K562 (cell line): ENCODE data around the gene DTNBP1. TPM values are rescaled to one million over a fixed set of nuclear protein-coding genes. Genes with fewer than 3 reads are reported as not detected.

Experiments used
- ATAC-seq: fragments of 200-7000 bp; cut with Tn5 transposase; 3 replicates; pipeline ENCODE4 v1.9.1; 2020; ENCODE audit warnings: moderate library complexity
- BruUV-seq: library from RNA; stranded (reverse); fragments of 400-500 nt; replicated peaks from 2 replicates; lab custom pipeline; 2021; lab: Mats Ljungman, UMichigan
- CTCF ChIA-PET: fragments of 300-600 bp; formaldehyde crosslinking; extraction: SDS; loops from one replicate; lab custom pipeline; 2021; ENCODE audit warnings: low intra/inter-chr PET ratio; lab: Yijun Ruan, JAX
- POLR2A ChIA-PET: fragments of 300-600, 350-650 bp; sonication (Branson Sonifier 250); formaldehyde crosslinking; extraction: SDS; loops from one replicate; lab custom pipeline; 2021; ENCODE audit warnings: antibody characterized with exemption, inconsistent platforms; lab: Yijun Ruan, JAX
- DNase-seq, 4 experiments: peaks; one replicate each; pipeline versions ENCODE4 v3.0.0 to v3.0.0-alpha.2; 2011 to 2018; ENCODE audit warnings: low spot score in 3 of 4, mixed read lengths in 3 of 4; ENCODE audit errors: extremely low read depth in 1 of 4
- FAIRE-seq: peaks from 2 replicates; lab custom pipeline; 2011; peaks lifted over from hg19 to GRCh38; lab: Jason Lieb, UNC
- H2AFZ ChIP-seq: 2 replicates; pipeline ENCODE4 v1.6.0; 2011; ENCODE audit warnings: low read depth, low read length, control low read depth, inconsistent platforms
- H3K27ac ChIP-seq: fragments of 200-600 bp; 3 replicates; pipeline ENCODE4 v1.8.0; 2011; ENCODE audit warnings: low read depth, mild to moderate bottlenecking, control low read depth, inconsistent platforms, low read length, moderate library complexity, mixed read lengths; ENCODE audit errors: extremely low read depth
- H3K27me3 ChIP-seq, 2 experiments: fragments of 300-600 bp in 1 of 2; 2 replicates in 1 of 2; 3 replicates in 1 of 2; pipeline versions ENCODE4 v1.6.0 to v1.8.0; 2011; ENCODE audit warnings: inconsistent platforms in 2 of 2, low read length in 2 of 2, mild to moderate bottlenecking in 1 of 2, mixed read lengths in 1 of 2, moderate library complexity in 1 of 2; ENCODE audit not compliant: control insufficient read depth in 2 of 2, insufficient read depth in 2 of 2
- H3K36me3 ChIP-seq: fragments of 300-600 bp; 3 replicates; pipeline ENCODE4 v1.8.0; 2011; ENCODE audit warnings: mild to moderate bottlenecking, low read length, inconsistent platforms; ENCODE audit not compliant: control insufficient read depth, insufficient read depth
- H3K4me1 ChIP-seq, 2 experiments: fragments of 200-600 bp in 1 of 2; replicated peaks in 1 of 2; 2 replicates in 1 of 2; 3 replicates in 1 of 2; pipeline versions ENCODE4 v1.5.1 to v1.8.0; 2011; ENCODE audit warnings: inconsistent platforms in 2 of 2, low read length in 2 of 2, mild to moderate bottlenecking in 1 of 2, mixed read lengths in 1 of 2, moderate library complexity in 1 of 2; ENCODE audit not compliant: control insufficient read depth in 2 of 2, insufficient read depth in 2 of 2
- H3K4me2 ChIP-seq: 2 replicates; pipeline ENCODE4 v1.6.1; 2011; ENCODE audit warnings: low read length, control low read depth, inconsistent platforms, mixed read lengths; ENCODE audit not compliant: insufficient read depth
- H3K4me3 ChIP-seq: fragments of 200-600 bp; sonication (generic), shearing (Covaris generic); 2 replicates; pipeline ENCODE4 v1.5.1; 2016; ENCODE audit warnings: control low read depth, inconsistent platforms
- H3K79me2 ChIP-seq: fragments of 200-600 bp; 3 replicates; pipeline ENCODE4 v1.8.0; 2011; ENCODE audit warnings: low read length, inconsistent platforms; ENCODE audit not compliant: control insufficient read depth, insufficient read depth
- H3K9ac ChIP-seq, 2 experiments: 2 replicates each; pipeline versions ENCODE4 v1.6.0 to v1.6.1; 2011; ENCODE audit warnings: low read depth in 2 of 2, low read length in 2 of 2, control low read depth in 1 of 2, inconsistent platforms in 1 of 2, mild to moderate bottlenecking in 1 of 2, mixed read lengths in 1 of 2; ENCODE audit not compliant: insufficient read depth in 1 of 2
- H3K9me1 ChIP-seq: one replicate; pipeline ENCODE4 v1.6.0; 2011; ENCODE audit warnings: inconsistent platforms, mild to moderate bottlenecking, low read length, moderate library complexity; ENCODE audit not compliant: control insufficient read depth, insufficient read depth
- H3K9me3 ChIP-seq: replicated peaks from 2 replicates; pipeline ENCODE4 v1.5.1; 2011; ENCODE audit warnings: low read depth, low read length, inconsistent platforms; ENCODE audit not compliant: control insufficient read depth, insufficient read depth
- H4K20me1 ChIP-seq: replicated peaks from 2 replicates; pipeline ENCODE4 v1.6.1; 2011; ENCODE audit warnings: low read length, inconsistent platforms, mixed read lengths; ENCODE audit not compliant: control insufficient read depth, insufficient read depth
- BRD4 ChIP-seq: fragments of 200-600 bp; sonication (generic); IDR thresholded peaks from 2 replicates; pipeline ENCODE4 v1.6.1; 2017; ENCODE audit warnings: inconsistent platforms
- FOXJ2 ChIP-seq: fragments of 200-800 bp; sonication (Bioruptor generic); IDR thresholded peaks from 2 replicates; pipeline ENCODE4 v1.6.1; 2016; ENCODE audit warnings: missing genetic modification characterization, missing compliant biosample characterization
- GATA2 ChIP-seq: sonication (generic); formaldehyde crosslinking; IDR thresholded peaks from 2 replicates; pipeline ENCODE4 v1.4.0; 2020; ENCODE audit warnings: mild to moderate bottlenecking, missing genetic modification reagents
- HDAC1 ChIP-seq, 2 experiments: fragments of 450-650 bp; IDR thresholded peaks; 2 replicates each; pipeline ENCODE4 v1.6.1; 2016 to 2017; ENCODE audit warnings: inconsistent platforms in 1 of 2, mild to moderate bottlenecking in 1 of 2, moderate library complexity in 1 of 2
- KDM1A ChIP-seq, 2 experiments: fragments of 450-650 bp; IDR thresholded peaks; 2 replicates each; pipeline ENCODE4 v1.6.1; 2016; ENCODE audit warnings: mild to moderate bottlenecking in 2 of 2
- PCBP1 ChIP-seq: fragments of 200-400 bp; formaldehyde crosslinking; IDR thresholded peaks from 2 replicates; pipeline ENCODE4 v1.6.1; 2018; ENCODE audit warnings: mild to moderate bottlenecking, low read depth, low read length; ENCODE audit not compliant: poor library complexity, severe bottlenecking
- SNRNP70 ChIP-seq: fragments of 200-400 bp; formaldehyde crosslinking; optimal IDR thresholded peaks from 2 replicates; pipeline ENCODE3; 2017; ENCODE audit warnings: low read depth, low read length
- WGBS: fragments of 100-300 bp; shearing (Covaris generic); methylation state at CpG from one replicate; pipeline ENCODE4 v1.1.6; 2016; ENCODE audit warnings: low coverage, mixed read lengths; ENCODE audit not compliant: insufficient coverage; ENCODE audit errors: missing lambda C conversion rate; 5-methylcytosine and 5-hydroxymethylcytosine counted together
- in situ Hi-C: fragments of 300-500 bp; cut with MboI; formaldehyde crosslinking; loops from 4 replicates; pipeline ENCODE4 v1.15.0; 2018; ENCODE audit warnings: inconsistent platforms, mixed read lengths
- intact Hi-C: fragments of 100-400 bp; cut with micrococcal nuclease; formaldehyde crosslinking; loops from 2 replicates; pipeline ENCODE4 v1.14.2; 2022
- polyA plus RNA-seq, 8 experiments: library from polyadenylated mRNA; depleted of rRNA in 4 of 8; stranded (reverse) in 5 of 8; unstranded in 3 of 8; fragments of >200 nt; fragmentation: Nextera tagmentation in 2 of 8; fragmentation: Illumina TruSeq in 1 of 8; extraction: Ambion mirVana in 2 of 8; extraction: Trizol in 1 of 8; gene quantifications; 2 replicates each; pipeline versions ENCODE4 v1.2.1 to v1.2.3, GENCODE V29; 2011 to 2014; ENCODE audit warnings: inconsistent platforms in 1 of 8, missing spikeins in 1 of 8
- total RNA-seq, 7 experiments: library from RNA; depleted of rRNA in 6 of 7; stranded (reverse); fragments of >200 nt in 6 of 7; fragmentation: Illumina TruSeq in 2 of 7; extraction: Trizol in 2 of 7; gene quantifications; 2 replicates each; pipeline versions ENCODE4 v1.2.1 to v1.2.3, GENCODE V29; 2011 to 2021; ENCODE audit warnings: low replicate concordance in 1 of 7
- TF ChIP-seq, protein P1 (sequence below), 2 experiments: IDR thresholded peaks; 2 replicates each; pipeline ENCODE4 v1.6.1; 2012; ENCODE audit warnings: improper control_type of control experiment in 2 of 2, low read depth in 2 of 2, low read length in 2 of 2, borderline replicate concordance in 1 of 2
- TF ChIP-seq, protein P2 (sequence below): fragments of 450-650 bp; formaldehyde crosslinking; IDR thresholded peaks from 2 replicates; pipeline ENCODE4 v1.4.0; 2020; ENCODE audit warnings: mild to moderate bottlenecking, moderate library complexity
- TF ChIP-seq, protein P3 (sequence below): fragments of 450-650 bp; IDR thresholded peaks from 2 replicates; pipeline ENCODE4 v1.7.0; 2016; ENCODE audit warnings: borderline replicate concordance
- TF ChIP-seq, protein P4 (sequence below): fragments of 250-450 bp; sonication (Bioruptor Pico); IDR thresholded peaks from 2 replicates; pipeline ENCODE4 v1.5.0; 2021

Gene DTNBP1
- total and polyA plus RNA-seq, 9 of the 15 experiments (the other 6 are each of a cell fraction or from before 2014, with no cell fraction given) = 16.7 to 54.5 (median 21.4) TPM

DNA sequence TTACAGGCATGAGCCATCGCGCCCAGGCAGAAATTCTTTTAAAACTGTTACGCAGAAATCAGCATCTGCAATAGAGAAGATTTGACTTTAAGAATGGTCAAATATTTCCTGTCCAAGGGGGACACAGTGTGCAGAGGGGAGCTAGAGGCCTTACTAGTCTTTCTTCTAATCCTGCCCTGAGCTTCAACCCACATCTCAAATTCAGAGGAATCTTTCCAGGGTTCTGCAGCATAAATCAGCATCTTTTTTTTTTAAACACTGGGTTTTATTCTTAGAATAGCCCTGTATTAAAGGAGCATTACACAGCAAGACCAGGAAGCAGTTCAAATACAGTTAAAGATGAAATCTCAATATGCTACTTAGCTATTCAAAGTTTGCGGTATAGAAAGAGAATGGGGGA is 81.1 kb downstream of the DTNBP1 start:
- no TSS peak for BruUV-seq
- no peaks in the 10 kb centered on the region for H3K9me3 ChIP-seq
- DNase-seq = no peak
- H3K27me3 ChIP-seq = no peaks in the 10 kb centered on the region
- in situ Hi-C loops = no loop called here
- no peaks in the 10 kb centered on the region for H3K9me1 ChIP-seq
- no peak for TF ChIP-seq HDAC1 (IDR thresholded peaks at IDR 0.05)
- no peak for TF ChIP-seq GATA2 (CRISPR knock-in tag)
- TF ChIP-seq, protein P1, sequence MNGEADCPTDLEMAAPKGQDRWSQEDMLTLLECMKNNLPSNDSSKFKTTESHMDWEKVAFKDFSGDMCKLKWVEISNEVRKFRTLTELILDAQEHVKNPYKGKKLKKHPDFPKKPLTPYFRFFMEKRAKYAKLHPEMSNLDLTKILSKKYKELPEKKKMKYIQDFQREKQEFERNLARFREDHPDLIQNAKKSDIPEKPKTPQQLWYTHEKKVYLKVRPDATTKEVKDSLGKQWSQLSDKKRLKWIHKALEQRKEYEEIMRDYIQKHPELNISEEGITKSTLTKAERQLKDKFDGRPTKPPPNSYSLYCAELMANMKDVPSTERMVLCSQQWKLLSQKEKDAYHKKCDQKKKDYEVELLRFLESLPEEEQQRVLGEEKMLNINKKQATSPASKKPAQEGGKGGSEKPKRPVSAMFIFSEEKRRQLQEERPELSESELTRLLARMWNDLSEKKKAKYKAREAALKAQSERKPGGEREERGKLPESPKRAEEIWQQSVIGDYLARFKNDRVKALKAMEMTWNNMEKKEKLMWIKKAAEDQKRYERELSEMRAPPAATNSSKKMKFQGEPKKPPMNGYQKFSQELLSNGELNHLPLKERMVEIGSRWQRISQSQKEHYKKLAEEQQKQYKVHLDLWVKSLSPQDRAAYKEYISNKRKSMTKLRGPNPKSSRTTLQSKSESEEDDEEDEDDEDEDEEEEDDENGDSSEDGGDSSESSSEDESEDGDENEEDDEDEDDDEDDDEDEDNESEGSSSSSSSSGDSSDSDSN (IDR thresholded peaks at IDR 0.05; ENCODE audit: borderline replicate concordance in 1 of 2, low read depth in 2 of 2, low read length in 2 of 2) = no peak
- TF ChIP-seq, protein P2, sequence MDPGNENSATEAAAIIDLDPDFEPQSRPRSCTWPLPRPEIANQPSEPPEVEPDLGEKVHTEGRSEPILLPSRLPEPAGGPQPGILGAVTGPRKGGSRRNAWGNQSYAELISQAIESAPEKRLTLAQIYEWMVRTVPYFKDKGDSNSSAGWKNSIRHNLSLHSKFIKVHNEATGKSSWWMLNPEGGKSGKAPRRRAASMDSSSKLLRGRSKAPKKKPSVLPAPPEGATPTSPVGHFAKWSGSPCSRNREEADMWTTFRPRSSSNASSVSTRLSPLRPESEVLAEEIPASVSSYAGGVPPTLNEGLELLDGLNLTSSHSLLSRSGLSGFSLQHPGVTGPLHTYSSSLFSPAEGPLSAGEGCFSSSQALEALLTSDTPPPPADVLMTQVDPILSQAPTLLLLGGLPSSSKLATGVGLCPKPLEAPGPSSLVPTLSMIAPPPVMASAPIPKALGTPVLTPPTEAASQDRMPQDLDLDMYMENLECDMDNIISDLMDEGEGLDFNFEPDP (CRISPR knock-in tag) = no peak
- no peak for TF ChIP-seq PCBP1
- TF ChIP-seq, protein P3, sequence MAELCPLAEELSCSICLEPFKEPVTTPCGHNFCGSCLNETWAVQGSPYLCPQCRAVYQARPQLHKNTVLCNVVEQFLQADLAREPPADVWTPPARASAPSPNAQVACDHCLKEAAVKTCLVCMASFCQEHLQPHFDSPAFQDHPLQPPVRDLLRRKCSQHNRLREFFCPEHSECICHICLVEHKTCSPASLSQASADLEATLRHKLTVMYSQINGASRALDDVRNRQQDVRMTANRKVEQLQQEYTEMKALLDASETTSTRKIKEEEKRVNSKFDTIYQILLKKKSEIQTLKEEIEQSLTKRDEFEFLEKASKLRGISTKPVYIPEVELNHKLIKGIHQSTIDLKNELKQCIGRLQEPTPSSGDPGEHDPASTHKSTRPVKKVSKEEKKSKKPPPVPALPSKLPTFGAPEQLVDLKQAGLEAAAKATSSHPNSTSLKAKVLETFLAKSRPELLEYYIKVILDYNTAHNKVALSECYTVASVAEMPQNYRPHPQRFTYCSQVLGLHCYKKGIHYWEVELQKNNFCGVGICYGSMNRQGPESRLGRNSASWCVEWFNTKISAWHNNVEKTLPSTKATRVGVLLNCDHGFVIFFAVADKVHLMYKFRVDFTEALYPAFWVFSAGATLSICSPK = no peak
- TF ChIP-seq SNRNP70 = no peak
- no peak for TF ChIP-seq KDM1A (IDR thresholded peaks at IDR 0.05)
- no peak for TF ChIP-seq BRD4
- no peak for TF ChIP-seq FOXJ2 (tag)
- TF ChIP-seq, protein P4, sequence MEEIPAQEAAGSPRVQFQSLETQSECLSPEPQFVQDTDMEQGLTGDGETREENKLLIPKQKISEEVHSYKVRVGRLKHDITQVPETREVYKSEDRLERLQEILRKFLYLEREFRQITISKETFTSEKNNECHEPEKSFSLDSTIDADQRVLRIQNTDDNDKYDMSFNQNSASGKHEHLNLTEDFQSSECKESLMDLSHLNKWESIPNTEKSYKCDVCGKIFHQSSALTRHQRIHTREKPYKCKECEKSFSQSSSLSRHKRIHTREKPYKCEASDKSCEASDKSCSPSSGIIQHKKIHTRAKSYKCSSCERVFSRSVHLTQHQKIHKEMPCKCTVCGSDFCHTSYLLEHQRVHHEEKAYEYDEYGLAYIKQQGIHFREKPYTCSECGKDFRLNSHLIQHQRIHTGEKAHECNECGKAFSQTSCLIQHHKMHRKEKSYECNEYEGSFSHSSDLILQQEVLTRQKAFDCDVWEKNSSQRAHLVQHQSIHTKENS (CRISPR knock-in tag) = no peak
- TF ChIP-seq, all 486 proteins: peak for 0
- no peak for FAIRE-seq
- POLR2A ChIA-PET = interaction anchor here (0.6 to 1.6 kb wide), 5 partner anchors 10 to 351 kb away, joined by 3 to 4 read pairs (median 3); no protein-coding TSS in a partner anchor
- Histone ChIP-seq H3K27ac (peak overlapping the region; percentile 31; the same call in 1 of the 3 replicates), H3K36me3 (peaks cover 3% of the 10 kb centered on the region; the same call in 1 of the 3 replicates), H3K4me3 (no peak overlapping the region), H4K20me1 (no peaks in the 10 kb centered on the region), H3K4me2 (no peak overlapping the region), H3K79me2 (no peaks in the 10 kb centered on the region), H2AFZ (no peak overlapping the region; the same call in 1 of the 2 replicates), H3K9ac (no peak overlapping the region), H3K4me1 (peaks cover 3 to 7% of the 10 kb centered on the region in 2 experiments; a peak in 3 of 5 replicates)
- ATAC-seq = peak; percentile 28
- WGBS = 85% methylated on average over 4 of the region's 4 CpGs
- intact Hi-C loops = no loop called here
- CTCF ChIA-PET = no interaction called here
